ENCODE measurements around the gene RALGAPA1. TPM values are rescaled to one million over a fixed set of nuclear protein-coding genes. Genes with fewer than 3 reads are reported as not detected.
"Not testable (repeated sequence)": the region's sequence is repeated elsewhere in the genome, so short reads cannot be mapped to it uniquely, and the experiment has no call there.

Gene RALGAPA1
- total and polyA plus RNA-seq, 8 donors: 6.0 to 482 (median 128) TPM

- H3K27ac ChIP-seq: peak overlapping the region in 4 of 5 donors; percentile 98 to 99 (median 99)
- peaks cover 6 to 17% (median 10%) of the 10 kb centered on the region in 4 donors for H3K4me1 ChIP-seq
- TF ChIP-seq CTCF (IDR thresholded peaks at IDR 0.05) (no peak), EP300 (IDR thresholded peaks at IDR 0.05) (no peak), POLR2A (IDR thresholded peaks at IDR 0.05) (no peak), POLR2AphosphoS5 (IDR thresholded peaks at IDR 0.05) (no peak)
- H3K27me3 ChIP-seq: no peaks in the 10 kb centered on the region
- no peak for DNase-seq
- 0 to 1% (median 0%) methylated on average over 6 of the region's 6 CpGs for WGBS, 5 donors
- H3K9me3 ChIP-seq: no peaks in the 10 kb centered on the region
- intact Hi-C loops (cut with DNase I; ENCODE audit: low total_unique reads): no loop called here
- H3K4me3 ChIP-seq: peak overlapping the region; percentile 81 to 94 (median 84)
- H3K36me3 ChIP-seq: peaks cover 0 to 2% (median 0%) of the 10 kb centered on the region in 4 donors
Measured at GRCh38 chr14:35825968-35826217, 16.8 kb upstream of the RALGAPA1 start.

GRCh38 chr14:35824446-35825165 is 15.5 kb upstream of the RALGAPA1 start:
- Histone ChIP-seq H3K4me1 (peaks cover 6 to 17% (median 10%) of the 10 kb centered on the region in 4 donors), H3K4me3 (peak overlapping the region in 1 of 4 donors; percentile 81)
- DNase-seq; H3K27ac ChIP-seq; H3K27me3 ChIP-seq; H3K9me3 ChIP-seq; intact Hi-C loops (cut with DNase I; ENCODE audit: low total_unique reads); H3K36me3 ChIP-seq: not testable (repeated sequence)
- 72 to 87% (median 83%) methylated on average over 7 to 35 of the region's 55 CpGs; no CpG with 5 or more reads in 1 of the 5 donors for WGBS, 5 donors

- Histone ChIP-seq H3K36me3 (no peaks in the 10 kb centered on the region), H3K27ac (no peak overlapping the region), H3K9me3 (no peaks in the 10 kb centered on the region), H3K4me3 (no peak overlapping the region), H3K4me1 (peaks cover 3 to 13% (median 6%) of the 10 kb centered on the region in 4 donors), H3K27me3 (no peaks in the 10 kb centered on the region)
- no peak for TF ChIP-seq POLR2AphosphoS5 (IDR thresholded peaks at IDR 0.05)
- no peak for TF ChIP-seq CTCF (IDR thresholded peaks at IDR 0.05)
- TF ChIP-seq POLR2A (IDR thresholded peaks at IDR 0.05): no peak
- TF ChIP-seq EP300 (IDR thresholded peaks at IDR 0.05): no peak
- intact Hi-C loops (cut with DNase I; ENCODE audit: low total_unique reads): no loop called here
- no peak for DNase-seq
- 62 to 82% (median 71%) methylated on average over 3 of the region's 3 CpGs for WGBS, 5 donors
Measured at GRCh38 chr14:35822501-35822900, 13.4 kb upstream of the RALGAPA1 start.

DNA sequence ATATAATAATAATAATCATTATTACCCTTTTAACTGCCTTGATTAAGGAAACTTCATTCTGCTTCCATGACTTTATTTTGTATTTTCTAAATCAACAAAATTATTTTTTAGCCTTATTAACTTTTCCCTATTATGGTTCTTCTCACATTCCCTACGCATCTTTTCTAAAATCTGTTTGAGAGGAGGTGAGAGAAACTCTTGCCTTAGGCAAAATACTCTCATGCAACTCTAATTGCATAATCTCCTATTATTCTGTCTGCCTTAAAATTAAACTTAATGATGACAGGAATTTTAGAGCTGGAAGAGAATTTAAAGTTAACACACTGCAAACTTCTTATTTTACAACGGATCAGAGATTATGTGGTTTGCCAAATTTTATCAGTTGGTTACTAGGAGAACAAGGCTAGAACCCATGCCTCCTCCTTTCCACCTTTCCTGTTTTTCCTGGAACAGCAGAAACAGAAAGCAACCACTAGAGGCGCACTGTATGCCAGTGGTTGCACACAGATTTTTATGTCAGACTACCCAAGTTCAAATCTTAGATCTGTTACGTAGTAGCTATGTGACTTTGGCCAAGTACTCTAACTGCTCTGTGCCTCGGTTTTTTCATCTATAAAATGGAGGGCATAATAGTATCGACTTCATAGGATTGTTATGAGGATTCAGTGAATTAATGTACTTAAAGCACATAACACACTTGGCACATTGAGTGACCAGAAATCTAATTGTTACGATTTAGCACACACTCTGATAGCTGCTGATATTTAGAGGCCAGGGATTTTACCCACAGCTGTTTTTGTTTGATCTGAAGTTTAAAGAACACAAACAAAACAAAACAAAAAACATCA is 12.7 kb upstream of the RALGAPA1 start:
- H3K9me3 ChIP-seq: no peaks in the 10 kb centered on the region
- TF ChIP-seq POLR2AphosphoS5 (IDR thresholded peaks at IDR 0.05) (no peak), CTCF (IDR thresholded peaks at IDR 0.05) (peak in 5 of 7 experiments; percentile 34 to 70 (median 51))
- H3K4me3 ChIP-seq: no peak overlapping the region
- no peaks in the 10 kb centered on the region for H3K27me3 ChIP-seq
- intact Hi-C loops (cut with DNase I; ENCODE audit: low total_unique reads): no loop called here
- DNase-seq: peak in 1 of 2 donors; percentile 59
- H3K27ac ChIP-seq: no peak overlapping the region
- peaks cover 0 to 6% (median 0%) of the 10 kb centered on the region in 4 donors for H3K4me1 ChIP-seq
- WGBS, 5 donors: 21 to 26% (median 23%) methylated on average over 7 of the region's 7 CpGs
- H3K36me3 ChIP-seq: no peaks in the 10 kb centered on the region

Measured in stomach (tissue), 9 donors.